GM12801 (cell line): ENCODE data around the gene NMRAL1.

ENCODE experiments used
- CTCF ChIP-seq: IDR thresholded peaks from one replicate; pipeline ENCODE4 v1.5.1; 2011; ENCODE audit warnings: control low read depth; ENCODE audit not compliant: insufficient read length; ENCODE audit errors: extremely low read depth

The NMRAL1 gene

GRCh38 chr16:4474192-4474961 lies at the start of gene NMRAL1:
Gene NMRAL1, minus strand, starts transcription at chr16:4474625. Its CDS starts 493 bp downstream, at chr16:4474132.
- TF ChIP-seq CTCF: no peak

- no peak for TF ChIP-seq CTCF
These were observed 49.3 kb upstream of the NMRAL1 start for GRCh38 chr16:4523686-4524085.

GRCh38 chr16:4522051-4522581 lies 47.7 kb upstream of the NMRAL1 start:
- no peak for TF ChIP-seq CTCF

GRCh38 chr16:4520913-4521312 lies 46.5 kb upstream of the NMRAL1 start:
- no peak for TF ChIP-seq CTCF

- TF ChIP-seq CTCF: no peak
These were observed 45.0 kb upstream of the NMRAL1 start for GRCh38 chr16:4519274-4520058.

GRCh38 chr16:4517812-4518680 lies 43.6 kb upstream of the NMRAL1 start:
- TF ChIP-seq CTCF: no peak

- no peak for TF ChIP-seq CTCF
These were observed 41.3 kb upstream of the NMRAL1 start for GRCh38 chr16:4515611-4516233.
